MM.1S (cell line): ENCODE results near the gene ADPRS.

Experiments
- DNase-seq: peaks from one replicate; pipeline ENCODE4 v3.0.0-alpha.2; 2015
- H2AFZ ChIP-seq: fragments of 300-600 bp; sonication (generic); 2 replicates; pipeline ENCODE4 v1.6.0; 2016; ENCODE audit warnings: antibody characterized with exemption, low read length
- H3F3A ChIP-seq: fragments of 300-600 bp; sonication (generic); 2 replicates; pipeline ENCODE4 v1.6.1; 2016; ENCODE audit warnings: mild to moderate bottlenecking, antibody characterized with exemption, low read length, moderate library complexity, mixed read lengths; ENCODE audit not compliant: insufficient read depth
- H3K27ac ChIP-seq: fragments of 300-600 bp; sonication (generic); 2 replicates; pipeline ENCODE4 v1.5.1; 2016; ENCODE audit warnings: mild to moderate bottlenecking, low read length
- H3K27me3 ChIP-seq: fragments of 300-600 bp; sonication (generic); replicated peaks from 2 replicates; pipeline ENCODE4 v1.6.0; 2016; ENCODE audit warnings: low read length; ENCODE audit not compliant: insufficient read depth
- H3K36me3 ChIP-seq: fragments of 300-600 bp; sonication (generic); replicated peaks from 2 replicates; pipeline ENCODE4 v1.6.1; 2016; ENCODE audit warnings: mild to moderate bottlenecking, low read length, mixed read lengths; ENCODE audit not compliant: insufficient read depth
- H3K4me1 ChIP-seq: fragments of 300-600 bp; sonication (generic); 2 replicates; pipeline ENCODE4 v1.6.1; 2016; ENCODE audit warnings: low read length, mixed read lengths
- H3K4me2 ChIP-seq: fragments of 300-600 bp; sonication (generic); 2 replicates; pipeline ENCODE4 v1.6.0; 2016; ENCODE audit warnings: low read depth, low read length
- H3K4me3 ChIP-seq: fragments of 300-600 bp; sonication (generic); 2 replicates; pipeline ENCODE4 v1.5.1; 2016; ENCODE audit warnings: low read length, mixed read lengths
- H3K79me2 ChIP-seq: fragments of 300-600 bp; sonication (generic); 2 replicates; pipeline ENCODE4 v1.6.1; 2016; ENCODE audit warnings: mixed run types, low read length, mixed read lengths
- H3K9ac ChIP-seq: fragments of 300-600 bp; sonication (generic); 2 replicates; pipeline ENCODE4 v1.6.1; 2016; ENCODE audit warnings: low read length, mixed read lengths
- H3K9me2 ChIP-seq: fragments of 300-600 bp; sonication (generic); replicated peaks from 2 replicates; pipeline ENCODE4 v1.6.1; 2016; ENCODE audit warnings: mild to moderate bottlenecking, low read length, mixed read lengths; ENCODE audit not compliant: insufficient read depth
- H3K9me3 ChIP-seq: fragments of 300-600 bp; sonication (generic); replicated peaks from 2 replicates; pipeline ENCODE4 v1.6.1; 2016; ENCODE audit warnings: mild to moderate bottlenecking, low read length, mixed read lengths; ENCODE audit not compliant: insufficient read depth
- H4K20me1 ChIP-seq: fragments of 300-600 bp; sonication (generic); 2 replicates; pipeline ENCODE4 v1.6.1; 2016; ENCODE audit warnings: mild to moderate bottlenecking, low read length, moderate library complexity, mixed read lengths; ENCODE audit not compliant: insufficient read depth
- CTCF ChIP-seq: fragments of 300-600 bp; sonication (generic); IDR thresholded peaks from 2 replicates; pipeline ENCODE4 v1.5.1; 2016; ENCODE audit warnings: antibody characterized with exemption, low read length, mixed read lengths
- EZH2 ChIP-seq: fragments of 300-600 bp; sonication (generic); optimal IDR thresholded peaks from 2 replicates; pipeline ENCODE3; 2017; ENCODE audit warnings: low read depth, mild to moderate bottlenecking, antibody characterized with exemption, low read length, mixed read lengths
- EZH2phosphoT487 ChIP-seq: fragments of 300-600 bp; sonication (generic); IDR thresholded peaks from 2 replicates; pipeline ENCODE4 v1.6.1; 2018; ENCODE audit warnings: antibody characterized with exemption, low read length

Gene ADPRS

GRCh38 chr1:36089393-36090121, 865 bp downstream of the ADPRS start:
- no peak for TF ChIP-seq EZH2
- no peak for TF ChIP-seq EZH2phosphoT487
- no peak for TF ChIP-seq CTCF
- peak; percentile 50 for DNase-seq
- peaks cover 32% of the 10 kb centered on the region for H3K79me2 ChIP-seq
- H3K27me3 ChIP-seq = no peaks in the 10 kb centered on the region
- H3F3A ChIP-seq = no peaks in the 10 kb centered on the region
- H2AFZ ChIP-seq = peak overlapping the region; percentile 100
- no peaks in the 10 kb centered on the region for H3K9me3 ChIP-seq
- H3K4me2 ChIP-seq = peak overlapping the region; percentile 100
- H3K4me1 ChIP-seq = 0 out of 2 replicates have a peak, but pooled peaks cover 5% of the 10 kb centered on the region
- H3K27ac ChIP-seq = peak overlapping the region; percentile 48; the same call in 1 of the 2 replicates
- H3K4me3 ChIP-seq = peak overlapping the region; percentile 100
- H3K9me2 ChIP-seq = no peaks in the 10 kb centered on the region
- no peaks in the 10 kb centered on the region for H4K20me1 ChIP-seq
- peak overlapping the region; percentile 94 for H3K9ac ChIP-seq
- H3K36me3 ChIP-seq = no peaks in the 10 kb centered on the region

GRCh38 chr1:36091141-36091540, 2.4 kb downstream of the ADPRS start:
- Histone ChIP-seq H2AFZ (no peak overlapping the region), H3K79me2 (peaks cover 32% of the 10 kb centered on the region), H3K4me3 (no peak overlapping the region), H3K27ac (no peak overlapping the region), H3K36me3 (no peaks in the 10 kb centered on the region), H3K9ac (no peak overlapping the region), H3K4me2 (no peak overlapping the region), H3K27me3 (no peaks in the 10 kb centered on the region), H3F3A (no peaks in the 10 kb centered on the region; the same call in 1 of the 2 replicates), H3K4me1 (0 out of 2 replicates have a peak, but pooled peaks cover 5% of the 10 kb centered on the region), H3K9me3 (no peaks in the 10 kb centered on the region), H3K9me2 (no peaks in the 10 kb centered on the region), H4K20me1 (no peaks in the 10 kb centered on the region)
- TF ChIP-seq CTCF (no peak), EZH2phosphoT487 (no peak), EZH2 (no peak)
- DNase-seq = no peak

- no peak for DNase-seq
- Histone ChIP-seq H2AFZ (no peak overlapping the region), H3K79me2 (peaks cover 32% of the 10 kb centered on the region), H4K20me1 (no peaks in the 10 kb centered on the region), H3K9me2 (no peaks in the 10 kb centered on the region), H3K4me1 (0 out of 2 replicates have a peak, but pooled peaks cover 5% of the 10 kb centered on the region), H3F3A (no peaks in the 10 kb centered on the region; the same call in 1 of the 2 replicates), H3K27me3 (no peaks in the 10 kb centered on the region), H3K4me3 (no peak overlapping the region), H3K27ac (no peak overlapping the region), H3K4me2 (no peak overlapping the region), H3K9me3 (no peaks in the 10 kb centered on the region), H3K9ac (no peak overlapping the region), H3K36me3 (no peaks in the 10 kb centered on the region)
- TF ChIP-seq EZH2phosphoT487 (no peak), EZH2 (no peak), CTCF (no peak)
These were observed 3.0 kb downstream of the ADPRS start for GRCh38 chr1:36091698-36092097.
